Adrenal gland (tissue), 5 donors: Measurements from ENCODE around the gene CDC37L1.

Experiments
- POLR2A ChIP-seq, 2 donors: fragments of 450-650 bp; IDR thresholded peaks; one replicate each; pipeline ENCODE4 v1.6.1; 2017; ENCODE audit warnings: antibody characterized with exemption in 2 of 2, mild to moderate bottlenecking in 2 of 2, moderate library complexity in 1 of 2
- TF ChIP-seq, protein P1 (sequence below), 6 experiments: fragments of 450-650 bp in 4 of 6; fragments of 200-600 bp in 2 of 6; sonication (generic) in 1 of 6; IDR thresholded peaks; 1 replicate in 5 of 6; 2 replicates in 1 of 6; pipeline versions ENCODE4 v1.5.1 to v1.8.0; 2016 to 2021; ENCODE audit warnings: antibody characterized with exemption in 6 of 6, mild to moderate bottlenecking in 2 of 6, moderate library complexity in 1 of 6
- donor health status: DM: no; HTN: no; CAD: no.

DNA sequence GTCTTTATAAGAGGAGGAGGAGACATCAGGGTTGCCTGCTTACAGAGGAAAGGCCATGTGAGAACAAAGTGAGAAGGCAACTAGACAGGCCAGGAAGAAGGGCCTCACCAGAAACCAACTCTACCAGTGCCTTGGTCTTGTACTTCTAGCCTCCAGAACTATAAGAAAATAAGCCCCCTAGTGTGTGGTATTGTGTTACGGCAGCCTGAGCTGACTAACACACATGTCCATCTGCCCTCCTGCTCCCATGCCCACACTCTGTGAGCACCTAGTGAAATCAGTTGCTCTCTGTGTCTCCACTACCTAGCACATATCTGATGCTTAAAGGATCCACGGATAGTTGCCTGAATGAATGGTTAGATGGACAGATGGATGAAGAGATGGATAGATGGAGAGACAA is 54.8 kb downstream of the CDC37L1 start:
- TF ChIP-seq, protein P1, sequence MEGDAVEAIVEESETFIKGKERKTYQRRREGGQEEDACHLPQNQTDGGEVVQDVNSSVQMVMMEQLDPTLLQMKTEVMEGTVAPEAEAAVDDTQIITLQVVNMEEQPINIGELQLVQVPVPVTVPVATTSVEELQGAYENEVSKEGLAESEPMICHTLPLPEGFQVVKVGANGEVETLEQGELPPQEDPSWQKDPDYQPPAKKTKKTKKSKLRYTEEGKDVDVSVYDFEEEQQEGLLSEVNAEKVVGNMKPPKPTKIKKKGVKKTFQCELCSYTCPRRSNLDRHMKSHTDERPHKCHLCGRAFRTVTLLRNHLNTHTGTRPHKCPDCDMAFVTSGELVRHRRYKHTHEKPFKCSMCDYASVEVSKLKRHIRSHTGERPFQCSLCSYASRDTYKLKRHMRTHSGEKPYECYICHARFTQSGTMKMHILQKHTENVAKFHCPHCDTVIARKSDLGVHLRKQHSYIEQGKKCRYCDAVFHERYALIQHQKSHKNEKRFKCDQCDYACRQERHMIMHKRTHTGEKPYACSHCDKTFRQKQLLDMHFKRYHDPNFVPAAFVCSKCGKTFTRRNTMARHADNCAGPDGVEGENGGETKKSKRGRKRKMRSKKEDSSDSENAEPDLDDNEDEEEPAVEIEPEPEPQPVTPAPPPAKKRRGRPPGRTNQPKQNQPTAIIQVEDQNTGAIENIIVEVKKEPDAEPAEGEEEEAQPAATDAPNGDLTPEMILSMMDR (IDR thresholded peaks at IDR 0.05): no peak
- no peak for TF ChIP-seq POLR2A (IDR thresholded peaks at IDR 0.05)
